AG20443 (cell line): Measurements from ENCODE around the gene TMC8.

ENCODE experiments used
- DNase-seq: peaks from one replicate; pipeline ENCODE4 v3.0.0; 2012; ENCODE audit warnings: low spot score, mixed read lengths

Gene TMC8

GRCh38 chr17:78182504-78182903, 51.9 kb downstream of the TMC8 start:
- no peak for DNase-seq

- DNase-seq, result no peak
These were observed 53.3 kb downstream of the TMC8 start for GRCh38 chr17:78183916-78184315.

GRCh38 chr17:78184351-78184750, 53.8 kb downstream of the TMC8 start:
- no peak for DNase-seq

- DNase-seq, result no peak
These were observed 54.3 kb downstream of the TMC8 start for GRCh38 chr17:78184868-78185267.

DNA sequence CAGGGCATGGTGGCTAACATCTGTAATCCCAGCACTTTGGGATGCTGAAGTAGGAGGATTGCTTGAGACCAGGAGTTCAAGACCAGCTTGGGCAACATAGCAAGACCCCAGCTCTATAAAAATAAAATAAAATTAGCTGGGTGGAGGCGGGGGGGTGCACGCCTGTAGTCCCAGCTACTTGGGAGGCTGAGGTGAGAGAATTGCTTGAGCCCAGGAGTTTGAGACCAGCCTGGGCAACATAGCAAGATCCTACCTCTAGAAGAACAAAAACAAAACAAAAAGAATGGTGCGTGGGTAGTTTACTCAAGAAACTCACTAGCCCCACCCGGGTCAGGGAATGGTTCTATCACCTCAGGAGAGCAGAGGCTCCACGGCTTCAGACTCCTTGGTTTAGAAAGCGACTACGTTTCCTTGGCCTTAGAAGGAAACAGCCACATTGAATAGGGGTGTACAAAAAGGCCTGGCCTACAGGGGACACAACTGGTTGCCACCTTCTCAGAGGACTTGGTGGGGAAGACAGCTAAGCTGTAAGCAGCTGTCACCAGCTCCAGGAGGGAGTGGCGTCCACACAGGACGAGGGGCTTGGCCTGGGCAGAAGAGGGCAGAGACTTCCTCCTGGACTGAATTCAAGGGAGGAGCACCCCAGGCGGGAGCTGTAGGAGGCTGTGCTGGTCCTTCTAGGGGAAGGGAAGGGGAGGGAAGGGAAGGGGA, 55.6 kb downstream of the TMC8 start:
- peak; percentile 55 for DNase-seq

DNA sequence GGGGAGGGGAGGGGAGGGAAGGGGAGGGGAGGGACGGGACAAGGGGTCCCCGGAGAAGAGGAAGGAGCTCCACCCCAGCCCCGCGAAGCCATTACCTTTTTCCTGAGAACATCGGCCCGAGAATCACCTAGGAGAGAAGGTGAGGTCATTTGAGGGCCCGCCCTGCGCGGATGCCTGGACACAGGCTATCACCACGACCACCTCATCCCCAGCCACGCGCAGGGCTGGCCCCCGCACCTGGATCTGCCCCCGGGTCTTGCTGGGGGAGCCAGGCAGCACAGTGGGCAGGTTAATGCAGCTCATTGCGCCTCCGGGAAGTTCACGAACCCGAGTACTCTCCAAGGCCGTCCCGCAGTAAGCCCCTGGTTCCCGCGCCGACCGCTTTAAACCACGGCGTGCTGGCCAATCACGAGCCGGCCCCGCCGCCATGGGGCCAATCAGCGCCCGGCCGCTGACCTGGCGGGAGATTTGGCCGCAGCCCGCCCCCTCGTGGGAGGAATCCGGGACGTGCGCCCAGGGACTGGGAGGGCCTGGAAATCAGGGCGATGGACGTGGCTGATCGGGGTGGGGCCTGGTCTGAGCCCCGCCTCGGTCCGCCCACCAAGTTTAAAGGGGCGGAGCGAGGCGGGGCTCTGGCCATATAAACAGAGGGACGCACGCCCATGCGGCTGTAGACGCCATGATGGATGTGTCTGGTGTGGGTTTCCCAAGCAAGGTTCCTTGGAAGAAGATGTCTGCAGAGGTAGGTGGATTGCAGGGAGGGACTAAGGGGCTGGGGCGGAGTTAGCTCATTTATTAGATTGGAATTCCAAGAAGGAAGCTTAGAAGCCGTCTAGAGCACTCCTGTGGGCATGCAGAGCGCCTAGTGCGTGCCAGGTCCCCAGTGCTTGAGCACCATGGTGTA, 56.4 kb downstream of the TMC8 start, which contains the start of the genes AFMID and TK1:
AFMID (plus strand) TSS at position 671 of the 904 bp plus-strand sequence; CDS start at position 680, 9 bp downstream.
TK1 (minus strand) TSS at position 361 of the 904 bp plus-strand sequence; CDS start at position 303, 58 bp downstream.
- DNase-seq, result peak; percentile 100
